ENCODE data around the gene RFC1.
A peak's percentile ranks its signal among the peaks of the same experiment; 100 is the strongest.
"Not testable (repeated sequence)": the region's sequence is repeated elsewhere in the genome, so short reads cannot be mapped to it uniquely, and the experiment has no call there.

Gene RFC1

GRCh38 chr4:39365830-39366771 lies at the start of gene RFC1:
RFC1 (minus strand) TSS chr4:39366362; CDS start chr4:39366241, 121 bp downstream.
- peak; percentile 86 to 89 for DNase-seq (ENCODE audit: low read depth in 2 of 2)

GRCh38 chr4:39415678-39416283 lies 49.6 kb upstream of the RFC1 start:
- DNase-seq (ENCODE audit: low read depth in 2 of 2), result no peak

GRCh38 chr4:39411561-39411960 lies 45.4 kb upstream of the RFC1 start:
- DNase-seq (ENCODE audit: low read depth in 2 of 2), result not testable (repeated sequence)

- no peak for DNase-seq (ENCODE audit: low read depth in 2 of 2)
Measured at GRCh38 chr4:39410415-39410814, 44.3 kb upstream of the RFC1 start.

GRCh38 chr4:39407584-39407885 lies 41.4 kb upstream of the RFC1 start:
- no peak for DNase-seq (ENCODE audit: low read depth in 2 of 2)

GRCh38 chr4:39406763-39407583 lies 40.8 kb upstream of the RFC1 start, which contains the start of gene KLB:
KLB (plus strand) TSS chr4:39406930; CDS start chr4:39406950, 20 bp downstream.
- DNase-seq (ENCODE audit: low read depth in 2 of 2), result no peak

- DNase-seq (ENCODE audit: low read depth in 2 of 2), result not testable (repeated sequence)
Measured at GRCh38 chr4:39401640-39402039, 35.5 kb upstream of the RFC1 start.

- no peak for DNase-seq (ENCODE audit: low read depth in 2 of 2)
Measured at GRCh38 chr4:39394706-39395105, 28.5 kb upstream of the RFC1 start.

GRCh38 chr4:39390603-39391002 lies 24.4 kb upstream of the RFC1 start:
- no peak for DNase-seq (ENCODE audit: low read depth in 2 of 2)

- DNase-seq (ENCODE audit: low read depth in 2 of 2), result no peak
Measured at GRCh38 chr4:39384563-39384962, 18.4 kb upstream of the RFC1 start.

GRCh38 chr4:39383690-39384089 lies 17.5 kb upstream of the RFC1 start:
- no peak for DNase-seq (ENCODE audit: low read depth in 2 of 2)

GRCh38 chr4:39375478-39375877 lies 9.3 kb upstream of the RFC1 start:
- no peak for DNase-seq (ENCODE audit: low read depth in 2 of 2)

GRCh38 chr4:39371209-39371608 lies 5.0 kb upstream of the RFC1 start:
- not testable (repeated sequence) for DNase-seq (ENCODE audit: low read depth in 2 of 2)

GRCh38 chr4:39369301-39369700 lies 3.1 kb upstream of the RFC1 start:
- DNase-seq (ENCODE audit: low read depth in 2 of 2), result no peak

GRCh38 chr4:39367166-39367565 lies 1.0 kb upstream of the RFC1 start:
- DNase-seq (ENCODE audit: low read depth in 2 of 2), result no peak

GRCh38 chr4:39365360-39365759 lies 802 bp downstream of the RFC1 start:
- DNase-seq (ENCODE audit: low read depth in 2 of 2), result no peak

GRCh38 chr4:39363773-39364393 lies 2.3 kb downstream of the RFC1 start:
- DNase-seq (ENCODE audit: low read depth in 2 of 2), result no peak

- DNase-seq (ENCODE audit: low read depth in 2 of 2), result no peak
Measured at GRCh38 chr4:39362827-39363226, 3.3 kb downstream of the RFC1 start.

- DNase-seq (ENCODE audit: low read depth in 2 of 2), result not testable (repeated sequence)
Measured at GRCh38 chr4:39360611-39361010, 5.6 kb downstream of the RFC1 start.

GRCh38 chr4:39357002-39357401 lies 9.2 kb downstream of the RFC1 start:
- no peak for DNase-seq (ENCODE audit: low read depth in 2 of 2)

GRCh38 chr4:39354254-39354552 lies 12.0 kb downstream of the RFC1 start:
- no peak for DNase-seq (ENCODE audit: low read depth in 2 of 2)

All from stimulated activated CD8-positive, alpha-beta memory T cell treated with anti-CD3 and anti-CD28 coated beads, Interleukin-7, amount 100 ng/mL, for 4 hours (primary cell).